Breast epithelium (tissue), 3 donors: ENCODE results near the gene USP12.

ENCODE experiments used
- POLR2AphosphoS5 ChIP-seq, 3 donors: sonication (generic); formaldehyde crosslinking; IDR thresholded peaks; one replicate each; pipeline ENCODE4 v1.6.1; 2017; ENCODE audit warnings: antibody characterized with exemption in 3 of 3
- TF ChIP-seq, protein P1 (sequence below), 3 donors: fragments of 450-650 bp; IDR thresholded peaks; one replicate each; pipeline ENCODE4 v1.5.1; 2016 to 2017; ENCODE audit warnings: antibody characterized with exemption in 3 of 3, mild to moderate bottlenecking in 3 of 3, moderate library complexity in 3 of 3

DNA sequence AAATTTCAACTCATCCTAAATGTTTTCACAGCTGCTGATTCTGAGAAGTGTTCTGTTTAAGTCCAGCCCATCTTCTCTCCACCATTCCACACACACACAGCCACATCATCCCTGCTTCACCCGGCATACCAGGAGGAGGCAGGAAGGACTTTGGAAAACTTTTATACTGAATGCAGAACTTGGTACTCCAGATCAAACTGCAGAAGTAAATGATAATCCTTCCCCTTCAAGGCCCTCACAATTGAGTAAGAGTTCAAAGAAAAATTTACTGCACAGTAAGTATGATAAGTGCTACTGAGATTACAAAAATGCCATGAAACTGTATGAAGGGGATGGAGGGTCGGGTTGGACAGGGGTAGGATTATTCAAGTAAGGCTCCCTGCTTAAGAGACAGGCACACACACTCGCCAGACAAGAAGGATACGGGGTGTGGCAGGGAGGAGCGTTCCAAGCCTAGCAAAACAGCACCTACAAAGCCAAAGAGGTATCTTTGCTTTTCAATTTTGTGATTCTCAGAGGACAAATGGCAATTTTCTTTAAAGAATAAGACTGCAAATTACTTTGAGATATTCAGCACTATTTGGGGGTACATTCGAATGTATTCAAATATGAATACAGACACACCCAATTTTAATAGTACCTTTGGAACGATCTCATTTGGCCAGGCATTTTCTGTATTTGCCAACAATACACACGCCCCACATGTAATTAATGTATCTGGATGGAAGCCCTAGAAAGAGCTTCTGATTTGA is 2.5 kb downstream of the USP12 start:
- TF ChIP-seq, protein P1, sequence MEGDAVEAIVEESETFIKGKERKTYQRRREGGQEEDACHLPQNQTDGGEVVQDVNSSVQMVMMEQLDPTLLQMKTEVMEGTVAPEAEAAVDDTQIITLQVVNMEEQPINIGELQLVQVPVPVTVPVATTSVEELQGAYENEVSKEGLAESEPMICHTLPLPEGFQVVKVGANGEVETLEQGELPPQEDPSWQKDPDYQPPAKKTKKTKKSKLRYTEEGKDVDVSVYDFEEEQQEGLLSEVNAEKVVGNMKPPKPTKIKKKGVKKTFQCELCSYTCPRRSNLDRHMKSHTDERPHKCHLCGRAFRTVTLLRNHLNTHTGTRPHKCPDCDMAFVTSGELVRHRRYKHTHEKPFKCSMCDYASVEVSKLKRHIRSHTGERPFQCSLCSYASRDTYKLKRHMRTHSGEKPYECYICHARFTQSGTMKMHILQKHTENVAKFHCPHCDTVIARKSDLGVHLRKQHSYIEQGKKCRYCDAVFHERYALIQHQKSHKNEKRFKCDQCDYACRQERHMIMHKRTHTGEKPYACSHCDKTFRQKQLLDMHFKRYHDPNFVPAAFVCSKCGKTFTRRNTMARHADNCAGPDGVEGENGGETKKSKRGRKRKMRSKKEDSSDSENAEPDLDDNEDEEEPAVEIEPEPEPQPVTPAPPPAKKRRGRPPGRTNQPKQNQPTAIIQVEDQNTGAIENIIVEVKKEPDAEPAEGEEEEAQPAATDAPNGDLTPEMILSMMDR (IDR thresholded peaks at IDR 0.05): no peak
- no peak for TF ChIP-seq POLR2AphosphoS5 (IDR thresholded peaks at IDR 0.05)
